Left lung (tissue), 10 donors: ENCODE measurements around the gene PLOD3. TPM values are rescaled to one million over a fixed set of nuclear protein-coding genes. Genes with fewer than 3 reads are reported as not detected.

Experiments
- ATAC-seq: fragments of 200-7000 bp; cut with Tn5 transposase; one replicate; pipeline ENCODE4 v1.9.1; 2020; ENCODE audit warnings: moderate library complexity
- DNase-seq, 4 donors: peaks; one replicate each; pipeline ENCODE4 v3.0.0-alpha.2; 2013 to 2020
- H3K27ac ChIP-seq, 2 donors: fragments of 200-600 bp; sonication (generic) in 1 of 2; one replicate each; pipeline versions ENCODE4 v1.5.0 to v1.8.0; 2020 to 2021
- H3K27me3 ChIP-seq, 2 donors: fragments of 200-600 bp; sonication (generic) in 1 of 2; one replicate each; pipeline versions ENCODE4 v1.5.0 to v1.8.0; 2020 to 2021
- H3K36me3 ChIP-seq, 2 donors: fragments of 200-600 bp; sonication (generic) in 1 of 2; one replicate each; pipeline versions ENCODE4 v1.5.0 to v1.8.0; 2020 to 2021
- H3K4me1 ChIP-seq, 2 donors: fragments of 200-600 bp; one replicate each; pipeline ENCODE4 v1.8.0; 2021
- H3K4me3 ChIP-seq, 2 donors: fragments of 200-600 bp; sonication (generic) in 1 of 2; one replicate each; pipeline versions ENCODE4 v1.5.0 to v1.8.0; 2020 to 2021; ENCODE audit warnings: mild to moderate bottlenecking in 1 of 2
- H3K9me3 ChIP-seq, 2 donors: fragments of 200-600 bp; sonication (generic) in 1 of 2; one replicate each; pipeline versions ENCODE4 v1.5.0 to v1.8.0; 2020 to 2021
- CTCF ChIP-seq, 2 donors: fragments of 200-600 bp; sonication (generic) in 1 of 2; IDR thresholded peaks; one replicate each; pipeline versions ENCODE4 v1.5.0 to v1.8.0; 2021; ENCODE audit warnings: antibody characterized with exemption in 2 of 2
- intact Hi-C, 2 donors: fragments of 100-400 bp; cut with DNase I; formaldehyde crosslinking; loops; one replicate each; pipeline versions ENCODE4 v1.11.2 to v1.14.2; 2022
- polyA plus RNA-seq, 6 donors: library from polyadenylated mRNA; unstranded; fragments of 120-200 nt; gene quantifications; one replicate each; pipeline ENCODE4 v1.2.1, GENCODE V29; 2013; ENCODE audit not compliant: insufficient read length in 6 of 6
- total RNA-seq, 2 donors: library from RNA; stranded (reverse); fragmentation: NEBNext Ultra II Directional; extraction: Animal tissue kit (Norgen Biotek cat#: 25700); gene quantifications; one replicate each; pipeline ENCODE4 v1.2.1, GENCODE V29; 2021
- donor health status: DM: no; HTN: yes; CAD: no.
- donor health status: DM: no; HTN: no; CAD: no.

The PLOD3 gene
- total and polyA plus RNA-seq, 8 donors: 60.9 to 120 (median 66.2) TPM

- intact Hi-C loops: no loop called here
- Histone ChIP-seq H3K27me3 (peaks cover 5 to 68% of the 10 kb centered on the region in 2 donors), H3K36me3 (no peaks in the 10 kb centered on the region), H3K9me3 (no peaks in the 10 kb centered on the region), H3K4me3 (no peak overlapping the region), H3K4me1 (no peaks in the 10 kb centered on the region), H3K27ac (no peak overlapping the region)
- no peak for TF ChIP-seq CTCF (IDR thresholded peaks at IDR 0.05)
- ATAC-seq (no peak), DNase-seq (no peak)
These were observed 21.5 kb downstream of the PLOD3 start for GRCh38 chr7:101195884-101196283.

GRCh38 chr7:101189109-101189508 is 28.3 kb downstream of the PLOD3 start:
- intact Hi-C loops: no loop called here
- Histone ChIP-seq H3K36me3 (no peaks in the 10 kb centered on the region), H3K4me1 (no peaks in the 10 kb centered on the region), H3K27ac (no peak overlapping the region), H3K27me3 (peaks cover 0 to 45% of the 10 kb centered on the region in 2 donors), H3K9me3 (no peaks in the 10 kb centered on the region), H3K4me3 (no peak overlapping the region)
- no peak for TF ChIP-seq CTCF (IDR thresholded peaks at IDR 0.05)
- ATAC-seq (no peak), DNase-seq (no peak)

- intact Hi-C loops: no loop called here
- Histone ChIP-seq H3K27me3 (peaks cover 0 to 60% of the 10 kb centered on the region in 2 donors), H3K36me3 (no peaks in the 10 kb centered on the region), H3K4me1 (no peaks in the 10 kb centered on the region), H3K27ac (no peak overlapping the region), H3K4me3 (no peak overlapping the region), H3K9me3 (no peaks in the 10 kb centered on the region)
- TF ChIP-seq CTCF (IDR thresholded peaks at IDR 0.05): no peak
- DNase-seq (no peak), ATAC-seq (no peak)
These were observed 30.4 kb downstream of the PLOD3 start for GRCh38 chr7:101186844-101187428.

GRCh38 chr7:101186194-101186593 is 31.2 kb downstream of the PLOD3 start:
- Histone ChIP-seq H3K36me3 (no peaks in the 10 kb centered on the region), H3K4me3 (no peak overlapping the region), H3K4me1 (no peaks in the 10 kb centered on the region), H3K27me3 (peaks cover 3 to 68% of the 10 kb centered on the region in 2 donors), H3K9me3 (no peaks in the 10 kb centered on the region), H3K27ac (no peak overlapping the region)
- ATAC-seq (no peak), DNase-seq (no peak)
- intact Hi-C loops: no loop called here
- no peak for TF ChIP-seq CTCF (IDR thresholded peaks at IDR 0.05)

- H3K36me3 ChIP-seq: no peaks in the 10 kb centered on the region
- intact Hi-C loops: no loop called here
- H3K4me3 ChIP-seq: no peak overlapping the region
- H3K4me1 ChIP-seq: no peaks in the 10 kb centered on the region
- no peak for ATAC-seq
- H3K27ac ChIP-seq: no peak overlapping the region
- peaks cover 12 to 76% of the 10 kb centered on the region in 2 donors for H3K27me3 ChIP-seq
- no peak for DNase-seq
- H3K9me3 ChIP-seq: no peaks in the 10 kb centered on the region
- no peak for TF ChIP-seq CTCF (IDR thresholded peaks at IDR 0.05)
These were observed 32.0 kb downstream of the PLOD3 start for GRCh38 chr7:101185258-101185839.
